H1 (cell line): Measurements from ENCODE around the gene EFCAB13. TPM values are rescaled to one million over a fixed set of nuclear protein-coding genes. Genes with fewer than 3 reads are reported as not detected.
"Not testable (repeated sequence)": the region's sequence is repeated elsewhere in the genome, so short reads cannot be mapped to it uniquely, and the experiment has no call there.

Source experiments
- CTCF ChIA-PET: fragments of 300-600 bp; sonication (Branson Sonifier 250); formaldehyde crosslinking; loops from one replicate; lab custom pipeline; 2021; ENCODE audit not compliant: partially characterized antibody; lab: Charles Lee
- POLR2A ChIA-PET: fragments of 300-600 bp; sonication (Branson Sonifier 250); formaldehyde crosslinking; loops from one replicate; lab custom pipeline; 2021; ENCODE audit warnings: inconsistent platforms; ENCODE audit not compliant: partially characterized antibody; lab: Charles Lee
- DNase-seq, 2 experiments: peaks; one replicate each; pipeline versions ENCODE4 v3.0.0 to v3.0.0-alpha.2; 2010 to 2022; ENCODE audit warnings: low spot score in 2 of 2, low read depth in 1 of 2, mixed read lengths in 1 of 2
- FAIRE-seq: peaks from 2 replicates; lab custom pipeline; 2011; peaks lifted over from hg19 to GRCh38; lab: Jason Lieb, UNC
- H2AFZ ChIP-seq: 2 replicates; pipeline ENCODE4 v1.8.1; 2012; ENCODE audit warnings: low read length, inconsistent platforms
- H2AK5ac ChIP-seq: 2 replicates; pipeline ENCODE4 v1.6.1; 2013; ENCODE audit warnings: low read depth, low read length
- H2BK120ac ChIP-seq: replicated peaks from 2 replicates; pipeline ENCODE3; 2013; ENCODE audit warnings: low read depth, low read length, inconsistent platforms
- H2BK12ac ChIP-seq: 2 replicates; pipeline ENCODE4 v1.6.1; 2013; ENCODE audit warnings: low read depth, low read length
- H2BK15ac ChIP-seq: 2 replicates; pipeline ENCODE4 v1.6.1; 2013; ENCODE audit warnings: low read length
- H2BK20ac ChIP-seq: 2 replicates; pipeline ENCODE4 v1.6.1; 2013; ENCODE audit warnings: low read length
- H2BK5ac ChIP-seq: 2 replicates; pipeline ENCODE4 v1.6.1; 2013; ENCODE audit warnings: low read depth, low read length
- H3K14ac ChIP-seq: 2 replicates; pipeline ENCODE4 v1.6.1; 2013; ENCODE audit warnings: inconsistent platforms; ENCODE audit not compliant: insufficient read length
- H3K18ac ChIP-seq: 2 replicates; pipeline ENCODE4 v1.6.1; 2013; ENCODE audit warnings: low read length; ENCODE audit errors: extremely low read depth
- H3K23ac ChIP-seq: 2 replicates; pipeline ENCODE4 v1.6.1; 2013; ENCODE audit warnings: inconsistent platforms; ENCODE audit not compliant: insufficient read length
- H3K23me2 ChIP-seq: 2 replicates; pipeline ENCODE4 v1.6.1; 2013; ENCODE audit warnings: low read depth, low read length
- H3K27ac ChIP-seq: 2 replicates; pipeline ENCODE4 v1.6.1; 2011; ENCODE audit warnings: low read depth, low read length, inconsistent platforms
- H3K27me3 ChIP-seq, 4 experiments: replicated peaks in 1 of 4; 1 replicate in 1 of 4; 2 replicates in 3 of 4; pipeline versions ENCODE4 v1.6.1 to v1.8.1; 2011 to 2013; ENCODE audit warnings: low read length in 3 of 4, mild to moderate bottlenecking in 3 of 4, inconsistent platforms in 2 of 4, mixed read lengths in 2 of 4, moderate library complexity in 1 of 4; ENCODE audit not compliant: control insufficient read depth in 3 of 4, insufficient read depth in 3 of 4; ENCODE audit errors: extremely low read depth in 1 of 4
- H3K36me3 ChIP-seq, 4 experiments: 2 replicates each; pipeline versions ENCODE4 v1.6.1 to v1.8.1; 2011 to 2013; ENCODE audit warnings: mild to moderate bottlenecking in 4 of 4, low read length in 3 of 4, moderate library complexity in 2 of 4, control low read depth in 1 of 4, inconsistent platforms in 1 of 4; ENCODE audit not compliant: insufficient read depth in 4 of 4, control insufficient read depth in 2 of 4
- H3K4ac ChIP-seq: replicated peaks from 2 replicates; pipeline ENCODE3; 2013; ENCODE audit warnings: low read length, low read depth, mixed read lengths, inconsistent platforms; ENCODE audit not compliant: insufficient read length
- H3K4me1 ChIP-seq, 4 experiments: replicated peaks in 1 of 4; 1 replicate in 1 of 4; 2 replicates in 3 of 4; pipeline versions ENCODE4 v1.6.1 to v1.8.1; 2011 to 2013; ENCODE audit warnings: low read length in 3 of 4, inconsistent platforms in 2 of 4, mixed read lengths in 1 of 4; ENCODE audit not compliant: insufficient read depth in 4 of 4, control insufficient read depth in 3 of 4
- H3K4me2 ChIP-seq, 2 experiments: 2 replicates each; pipeline versions ENCODE4 v1.6.1 to v1.8.1; 2011 to 2013; ENCODE audit warnings: low read depth in 2 of 2, low read length in 2 of 2, control low read depth in 1 of 2, inconsistent platforms in 1 of 2, mild to moderate bottlenecking in 1 of 2; ENCODE audit not compliant: insufficient read depth in 1 of 2
- H3K4me3 ChIP-seq, 4 experiments: fragments of 200-600, 300-600 bp in 1 of 4; sonication (generic), shearing (Covaris generic), sonication (Bioruptor Twin) in 1 of 4; 2 replicates each; pipeline versions ENCODE4 v1.5.1 to v1.8.1; 2011 to 2016; ENCODE audit warnings: low read length in 4 of 4, low read depth in 3 of 4, control low read depth in 2 of 4, inconsistent platforms in 2 of 4, mild to moderate bottlenecking in 2 of 4, mixed read lengths in 1 of 4, moderate library complexity in 1 of 4; ENCODE audit not compliant: insufficient read depth in 2 of 4; ENCODE audit errors: extremely low read depth in 1 of 4
- H3K56ac ChIP-seq: replicated peaks from 2 replicates; pipeline ENCODE3; 2013; ENCODE audit warnings: low read depth, mild to moderate bottlenecking, mixed read lengths, low read length, inconsistent platforms; ENCODE audit not compliant: insufficient read length
- H3K79me1 ChIP-seq: 2 replicates; pipeline ENCODE4 v1.6.1; 2013; ENCODE audit warnings: low read depth, low read length, control low read depth
- H3K79me2 ChIP-seq, 2 experiments: 2 replicates each; pipeline versions ENCODE4 v1.6.1 to v1.8.1; 2012 to 2013; ENCODE audit warnings: low read length in 2 of 2, mild to moderate bottlenecking in 2 of 2, inconsistent platforms in 1 of 2; ENCODE audit not compliant: insufficient read depth in 2 of 2, control insufficient read depth in 1 of 2
- H3K9ac ChIP-seq, 4 experiments: replicated peaks in 1 of 4; 1 replicate in 1 of 4; 2 replicates in 3 of 4; pipeline versions ENCODE4 v1.6.1 to v1.8.1; 2011 to 2013; ENCODE audit warnings: low read depth in 3 of 4, low read length in 3 of 4, control low read depth in 2 of 4, mild to moderate bottlenecking in 2 of 4, moderate library complexity in 2 of 4, inconsistent platforms in 1 of 4; ENCODE audit errors: extremely low read depth in 1 of 4
- H3K9me3 ChIP-seq, 2 experiments: 2 replicates each; pipeline versions ENCODE4 v1.6.1 to v1.8.1; 2012 to 2013; ENCODE audit warnings: mild to moderate bottlenecking in 2 of 2, moderate library complexity in 2 of 2, control low read depth in 1 of 2, inconsistent platforms in 1 of 2, low read depth in 1 of 2, low read length in 1 of 2, mixed read lengths in 1 of 2; ENCODE audit not compliant: insufficient read depth in 2 of 2
- H4K20me1 ChIP-seq, 2 experiments: replicated peaks in 1 of 2; 2 replicates each; pipeline versions ENCODE3 to v1.8.1; 2011 to 2013; ENCODE audit warnings: inconsistent platforms in 2 of 2, low read length in 2 of 2, mild to moderate bottlenecking in 1 of 2; ENCODE audit not compliant: insufficient read depth in 2 of 2, control insufficient read depth in 1 of 2
- H4K5ac ChIP-seq: 2 replicates; pipeline ENCODE4 v1.6.1; 2013; ENCODE audit warnings: low read length, low read depth, mixed read lengths, inconsistent platforms; ENCODE audit not compliant: insufficient read length
- H4K8ac ChIP-seq: 2 replicates; pipeline ENCODE4 v1.8.0; 2013; ENCODE audit warnings: mild to moderate bottlenecking, moderate library complexity, low read length, inconsistent platforms; ENCODE audit not compliant: insufficient read depth; ENCODE audit errors: extremely low read depth
- H4K91ac ChIP-seq: replicated peaks from 2 replicates; pipeline ENCODE3; 2013; ENCODE audit warnings: low read length, mixed read lengths, inconsistent platforms; ENCODE audit not compliant: insufficient read length
- whole genome bisulfite sequencing, 2 experiments: shearing (Covaris generic) in 1 of 2; methylation state at CpG; one replicate each; pipeline versions ENCODE4 v1.1.6 to v1.1.7; 2013 to 2015; ENCODE audit warnings: low lambda C conversion rate in 2 of 2, mixed read lengths in 2 of 2, inconsistent platforms in 1 of 2, low coverage in 1 of 2, missing lambda C conversion rate in 1 of 2; ENCODE audit not compliant: insufficient replicate concordance in 2 of 2, insufficient coverage in 1 of 2, insufficient read length in 1 of 2; ENCODE audit errors: extremely low coverage in 1 of 2, missing lambda C conversion rate in 1 of 2; 5-methylcytosine and 5-hydroxymethylcytosine counted together
- polyA plus RNA-seq, 7 experiments: library from polyadenylated mRNA; depleted of rRNA in 3 of 7; stranded (reverse) in 5 of 7; unstranded in 2 of 7; fragments of >200 nt in 5 of 7; fragments of 200-250 nt in 2 of 7; gene quantifications; 1 replicate in 5 of 7; 2 replicates in 1 of 7; 4 replicates in 1 of 7; pipeline versions ENCODE4 v1.2.1 to v1.2.3, GENCODE V29; 2011 to 2013; ENCODE audit warnings: missing spikeins in 2 of 7, mixed read lengths in 2 of 7
- total RNA-seq: library from RNA; stranded (reverse); fragmentation: NEBNext Ultra II Directional; extraction: Animal tissue kit (Norgen Biotek cat#: 25700); gene quantifications from 2 replicates; pipeline ENCODE4 v1.2.1, GENCODE V29; 2021

The EFCAB13 gene
- total and polyA plus RNA-seq, 2 of the 8 experiments (the other 6 are each of a cell fraction or from before 2014, with no cell fraction given), result 0.12 to 2.0 TPM

- H4K91ac ChIP-seq, H3K23ac ChIP-seq, H2BK120ac ChIP-seq, H3K27ac ChIP-seq, H2BK15ac ChIP-seq, H3K9ac ChIP-seq, FAIRE-seq, H3K23me2 ChIP-seq, H2BK5ac ChIP-seq, POLR2A ChIA-PET, H2BK12ac ChIP-seq, H3K4me3 ChIP-seq, H3K56ac ChIP-seq, H3K27me3 ChIP-seq, H3K79me1 ChIP-seq, H3K4me2 ChIP-seq, H3K14ac ChIP-seq, H2AK5ac ChIP-seq, DNase-seq, H3K18ac ChIP-seq, H3K4ac ChIP-seq, H4K20me1 ChIP-seq, H3K36me3 ChIP-seq, H3K9me3 ChIP-seq, H3K79me2 ChIP-seq, H2BK20ac ChIP-seq, H3K4me1 ChIP-seq, H2AFZ ChIP-seq, H4K8ac ChIP-seq, H4K5ac ChIP-seq: not testable (repeated sequence)
- CTCF ChIA-PET, result interaction anchor here (1.2 kb wide), 1 partner anchor 20 kb away, joined by 3 read pairs; no protein-coding TSS in a partner anchor
- 82% methylated on average over 9 of the region's 9 CpGs; no CpG with 5 or more reads in 1 of the 2 experiments for WGBS, 2 experiments
These were observed 108.5 kb downstream of the EFCAB13 start for GRCh38 chr17:47432240-47432639.
